GM12874 (cell line): Measurements from ENCODE around the gene ADAM8.

Experiments
- TF ChIP-seq, protein P1 (sequence below): IDR thresholded peaks from 2 replicates; pipeline ENCODE4 v1.5.1; 2011; ENCODE audit warnings: low read depth, mild to moderate bottlenecking, control low read depth, low read length, moderate library complexity; ENCODE audit not compliant: insufficient read depth

Gene ADAM8

DNA sequence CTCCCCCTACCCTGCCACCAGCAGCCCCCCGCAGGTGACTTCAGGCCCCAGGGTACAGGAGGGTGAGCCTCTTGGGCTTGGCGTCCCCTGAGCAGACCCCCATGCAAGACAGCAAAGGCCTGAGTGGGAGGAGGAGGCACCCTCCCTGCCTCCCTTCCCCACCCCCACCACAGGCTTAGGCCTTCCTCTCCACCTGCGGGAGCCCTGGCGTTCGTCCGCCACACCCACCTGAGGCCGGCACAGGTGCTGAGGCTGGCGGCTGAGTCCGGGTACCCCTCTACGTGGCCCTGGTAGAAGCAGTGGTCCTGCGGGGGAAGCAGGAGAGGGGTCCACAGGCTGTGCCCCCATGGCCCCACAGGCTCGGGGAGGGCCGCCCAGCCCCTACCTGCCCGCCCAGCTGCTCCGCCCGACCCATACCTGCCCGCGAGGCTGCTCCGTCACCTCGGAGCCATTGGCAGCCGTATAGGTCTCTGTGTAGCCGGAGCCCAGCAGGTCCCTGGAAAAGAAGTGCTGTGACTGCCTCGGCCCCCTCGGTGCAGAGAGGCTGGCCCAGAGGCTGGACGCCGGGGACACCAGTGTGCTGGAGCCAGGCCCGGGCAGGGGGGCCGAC, 3.0 kb downstream of the ADAM8 start:
- TF ChIP-seq, protein P1, sequence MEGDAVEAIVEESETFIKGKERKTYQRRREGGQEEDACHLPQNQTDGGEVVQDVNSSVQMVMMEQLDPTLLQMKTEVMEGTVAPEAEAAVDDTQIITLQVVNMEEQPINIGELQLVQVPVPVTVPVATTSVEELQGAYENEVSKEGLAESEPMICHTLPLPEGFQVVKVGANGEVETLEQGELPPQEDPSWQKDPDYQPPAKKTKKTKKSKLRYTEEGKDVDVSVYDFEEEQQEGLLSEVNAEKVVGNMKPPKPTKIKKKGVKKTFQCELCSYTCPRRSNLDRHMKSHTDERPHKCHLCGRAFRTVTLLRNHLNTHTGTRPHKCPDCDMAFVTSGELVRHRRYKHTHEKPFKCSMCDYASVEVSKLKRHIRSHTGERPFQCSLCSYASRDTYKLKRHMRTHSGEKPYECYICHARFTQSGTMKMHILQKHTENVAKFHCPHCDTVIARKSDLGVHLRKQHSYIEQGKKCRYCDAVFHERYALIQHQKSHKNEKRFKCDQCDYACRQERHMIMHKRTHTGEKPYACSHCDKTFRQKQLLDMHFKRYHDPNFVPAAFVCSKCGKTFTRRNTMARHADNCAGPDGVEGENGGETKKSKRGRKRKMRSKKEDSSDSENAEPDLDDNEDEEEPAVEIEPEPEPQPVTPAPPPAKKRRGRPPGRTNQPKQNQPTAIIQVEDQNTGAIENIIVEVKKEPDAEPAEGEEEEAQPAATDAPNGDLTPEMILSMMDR, result no peak

DNA sequence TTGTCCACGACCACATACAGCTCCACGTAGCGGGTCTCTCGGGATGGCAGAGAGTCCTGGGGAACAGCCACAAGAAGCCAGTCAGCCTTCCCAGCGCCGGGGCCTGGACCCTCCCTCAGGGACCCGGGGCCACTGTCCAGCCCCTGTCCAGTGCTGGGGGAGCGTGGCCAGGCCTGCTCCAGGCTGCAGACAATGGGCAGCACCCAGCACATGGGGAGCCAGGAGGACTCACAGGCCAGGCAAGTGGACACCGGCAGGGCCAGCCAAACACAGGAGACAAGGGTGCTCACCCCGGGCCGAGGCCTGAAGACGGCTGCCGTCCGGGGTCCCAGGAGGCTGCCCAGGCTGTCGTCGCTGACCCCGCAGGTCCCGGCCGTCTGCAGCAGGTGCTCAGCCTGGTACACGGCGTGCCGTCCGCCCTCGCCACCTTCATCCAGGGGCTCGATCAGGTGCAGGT, 3.7 kb downstream of the ADAM8 start:
- TF ChIP-seq, protein P1, result no peak

GRCh38 chr10:133272301-133272963, 4.2 kb downstream of the ADAM8 start:
- TF ChIP-seq, protein P1, result no peak

GRCh38 chr10:133271521-133272300, 5.0 kb downstream of the ADAM8 start:
- TF ChIP-seq, protein P1, result no peak

- TF ChIP-seq, protein P1, result no peak
These were observed 5.8 kb downstream of the ADAM8 start for GRCh38 chr10:133270773-133271297.

- TF ChIP-seq, protein P1, result no peak
These were observed 6.5 kb downstream of the ADAM8 start for GRCh38 chr10:133270204-133270603.

GRCh38 chr10:133269367-133269766, 7.3 kb downstream of the ADAM8 start:
- TF ChIP-seq, protein P1, result no peak
